Loucy (cell line): ENCODE results near the gene MTHFD2L.

Experiments
- H2AFZ ChIP-seq: fragments of 200-600 bp; sonication (generic); 2 replicates; pipeline ENCODE4 v1.6.0; 2016; ENCODE audit warnings: antibody characterized with exemption, mild to moderate bottlenecking, low read length, moderate library complexity
- H3F3A ChIP-seq: fragments of 200-600 bp; 2 replicates; pipeline ENCODE4 v1.6.0; 2016; ENCODE audit warnings: antibody characterized with exemption, low read depth, mild to moderate bottlenecking
- H3K27me3 ChIP-seq: fragments of 200-600 bp; sonication (generic); 2 replicates; pipeline ENCODE4 v1.6.1; 2014; ENCODE audit warnings: low read length, mild to moderate bottlenecking; ENCODE audit not compliant: insufficient read depth, poor library complexity, severe bottlenecking
- H3K36me3 ChIP-seq: fragments of 200-600 bp; sonication (generic); 2 replicates; pipeline ENCODE4 v1.6.1; 2016; ENCODE audit warnings: low read length; ENCODE audit not compliant: insufficient read depth
- H3K4me1 ChIP-seq: fragments of 200-600 bp; sonication (generic); 2 replicates; pipeline ENCODE4 v1.5.1; 2014; ENCODE audit warnings: low read length, mild to moderate bottlenecking; ENCODE audit not compliant: insufficient read depth, poor library complexity, severe bottlenecking
- H3K4me2 ChIP-seq: fragments of 200-600 bp; sonication (generic); 2 replicates; pipeline ENCODE4 v1.6.0; 2014; ENCODE audit warnings: antibody characterized with exemption, low read length, low read depth, mild to moderate bottlenecking; ENCODE audit not compliant: poor library complexity, severe bottlenecking
- H3K4me3 ChIP-seq: fragments of 200-600 bp; sonication (generic); 2 replicates; pipeline ENCODE4 v1.5.1; 2014; ENCODE audit warnings: low read length, mild to moderate bottlenecking, mixed read lengths; ENCODE audit not compliant: poor library complexity, severe bottlenecking
- H3K79me2 ChIP-seq: fragments of 200-600 bp; sonication (generic); 2 replicates; pipeline ENCODE4 v1.6.1; 2014; ENCODE audit warnings: low read length; ENCODE audit not compliant: insufficient read depth
- H3K9ac ChIP-seq: fragments of 200-600 bp; sonication (generic); 2 replicates; pipeline ENCODE4 v1.6.0; 2014; ENCODE audit warnings: mild to moderate bottlenecking, low read depth, low read length, moderate library complexity; ENCODE audit not compliant: poor library complexity, severe bottlenecking
- H3K9me2 ChIP-seq: fragments of 200-600 bp; sonication (generic); replicated peaks from 2 replicates; pipeline ENCODE4 v1.6.1; 2016; ENCODE audit warnings: low read depth, low read length, mixed read lengths
- H3K9me3 ChIP-seq: fragments of 200-600 bp; sonication (generic); 2 replicates; pipeline ENCODE4 v1.6.1; 2014; ENCODE audit warnings: mild to moderate bottlenecking, antibody characterized with exemption, low read length, low read depth; ENCODE audit not compliant: insufficient read depth
- H4K20me1 ChIP-seq: fragments of 200-600 bp; sonication (generic); 2 replicates; pipeline ENCODE4 v1.6.0; 2014; ENCODE audit warnings: antibody characterized with exemption, low read length, mild to moderate bottlenecking; ENCODE audit not compliant: insufficient read depth, poor library complexity, severe bottlenecking
- CTCF ChIP-seq: fragments of 200-600 bp; sonication (generic); conservative IDR thresholded peaks from 2 replicates; pipeline ENCODE4 v1.5.1; 2014; ENCODE audit warnings: mild to moderate bottlenecking, antibody characterized with exemption, low read length
- EZH2phosphoT487 ChIP-seq: fragments of 200-600 bp; IDR thresholded peaks from 2 replicates; pipeline ENCODE4 v1.6.1; 2018; ENCODE audit warnings: antibody characterized with exemption, mild to moderate bottlenecking, moderate library complexity, borderline replicate concordance

Gene MTHFD2L

GRCh38 chr4:74328501-74328900 lies 170.6 kb downstream of the MTHFD2L start:
- no peak for TF ChIP-seq EZH2phosphoT487
- TF ChIP-seq CTCF, result no peak
- no peak overlapping the region for H3K9ac ChIP-seq
- no peak overlapping the region for H2AFZ ChIP-seq
- H3K79me2 ChIP-seq, result no peaks in the 10 kb centered on the region
- no peaks in the 10 kb centered on the region for H3K9me3 ChIP-seq
- no peaks in the 10 kb centered on the region for H3F3A ChIP-seq
- H3K36me3 ChIP-seq, result no peaks in the 10 kb centered on the region
- H3K4me1 ChIP-seq, result no peaks in the 10 kb centered on the region
- H3K9me2 ChIP-seq, result no peaks in the 10 kb centered on the region
- H3K27me3 ChIP-seq, result no peaks in the 10 kb centered on the region
- H3K4me2 ChIP-seq, result no peak overlapping the region
- H3K4me3 ChIP-seq, result no peak overlapping the region
- no peaks in the 10 kb centered on the region for H4K20me1 ChIP-seq

- H2AFZ ChIP-seq, result no peak overlapping the region
- H3K27me3 ChIP-seq, result no peaks in the 10 kb centered on the region
- no peaks in the 10 kb centered on the region for H3K79me2 ChIP-seq
- no peaks in the 10 kb centered on the region for H3K4me1 ChIP-seq
- TF ChIP-seq EZH2phosphoT487, result no peak
- no peak for TF ChIP-seq CTCF
- H3K9me2 ChIP-seq, result no peaks in the 10 kb centered on the region
- H3F3A ChIP-seq, result no peaks in the 10 kb centered on the region
- no peaks in the 10 kb centered on the region for H4K20me1 ChIP-seq
- no peaks in the 10 kb centered on the region for H3K36me3 ChIP-seq
- H3K9me3 ChIP-seq, result no peaks in the 10 kb centered on the region
- H3K4me2 ChIP-seq, result no peak overlapping the region
- no peak overlapping the region for H3K9ac ChIP-seq
- no peak overlapping the region for H3K4me3 ChIP-seq
Measured at GRCh38 chr4:74329307-74329706, 171.4 kb downstream of the MTHFD2L start.

- no peaks in the 10 kb centered on the region for H3K4me1 ChIP-seq
- H3K36me3 ChIP-seq, result no peaks in the 10 kb centered on the region
- H2AFZ ChIP-seq, result no peak overlapping the region
- H3K27me3 ChIP-seq, result no peaks in the 10 kb centered on the region
- H3K4me2 ChIP-seq, result no peak overlapping the region
- H3K4me3 ChIP-seq, result no peak overlapping the region
- H4K20me1 ChIP-seq, result no peaks in the 10 kb centered on the region
- H3K9me3 ChIP-seq, result no peaks in the 10 kb centered on the region
- H3K79me2 ChIP-seq, result no peaks in the 10 kb centered on the region
- H3K9ac ChIP-seq, result no peak overlapping the region
- TF ChIP-seq CTCF, result no peak
- no peak for TF ChIP-seq EZH2phosphoT487
- H3K9me2 ChIP-seq, result no peaks in the 10 kb centered on the region
- H3F3A ChIP-seq, result no peaks in the 10 kb centered on the region
Measured at GRCh38 chr4:74330295-74330750, 172.4 kb downstream of the MTHFD2L start.
